Calu3 (cell line): ENCODE measurements around the gene SPRN. TPM values are rescaled to one million over a fixed set of nuclear protein-coding genes. Genes with fewer than 3 reads are reported as not detected.

Source experiments
- BruUV-seq: library from RNA; stranded (reverse); fragments of 400-500 nt; replicated peaks from 2 replicates; lab custom pipeline; 2021; lab: Mats Ljungman, UMichigan
- CTCF ChIA-PET: fragments of 300-600 bp; sonication (Branson Sonifier 250); formaldehyde crosslinking; loops from one replicate; lab custom pipeline; 2022; ENCODE audit warnings: antibody characterized with exemption; lab: Charles Lee
- DNase-seq: peaks from one replicate; pipeline ENCODE4 v3.0.0; 2022
- H3K27ac Mint-ChIP-seq: one replicate; pipeline ENCODE4 v1.8.0; 2022; ENCODE audit warnings: mixed read lengths; ENCODE audit not compliant: unreplicated experiment
- H3K27me3 Mint-ChIP-seq: one replicate; pipeline ENCODE4 v1.8.0; 2022; ENCODE audit warnings: mixed read lengths; ENCODE audit not compliant: unreplicated experiment
- H3K36me3 Mint-ChIP-seq: one replicate; pipeline ENCODE4 v1.8.0; 2022; ENCODE audit warnings: mild to moderate bottlenecking, moderate library complexity, mixed read lengths; ENCODE audit not compliant: insufficient read depth, unreplicated experiment
- H3K4me1 Mint-ChIP-seq: one replicate; pipeline ENCODE4 v1.8.0; 2022; ENCODE audit warnings: mild to moderate bottlenecking, low read depth, mixed read lengths; ENCODE audit not compliant: unreplicated experiment
- H3K4me3 Mint-ChIP-seq: one replicate; pipeline ENCODE4 v1.8.0; 2022; ENCODE audit warnings: mild to moderate bottlenecking, low read depth, moderate library complexity, mixed read lengths; ENCODE audit not compliant: unreplicated experiment
- H3K9me3 Mint-ChIP-seq: one replicate; pipeline ENCODE4 v1.8.0; 2022; ENCODE audit warnings: low read depth, mixed read lengths; ENCODE audit not compliant: unreplicated experiment
- intact Hi-C: fragments of 100-400 bp; cut with micrococcal nuclease; formaldehyde crosslinking; loops from one replicate; pipeline ENCODE4 v1.10.0; 2022; ENCODE audit not compliant: unreplicated experiment
- total RNA-seq: library from RNA; stranded (reverse); gene quantifications from 2 replicates; pipeline ENCODE4 v1.2.3, GENCODE V29; 2022
- TF ChIP-seq, protein P1 (sequence below): fragments of 200-600 bp; IDR thresholded peaks from one replicate; pipeline ENCODE4 v1.8.0; 2022; ENCODE audit warnings: antibody characterized with exemption; ENCODE audit not compliant: unreplicated experiment

The SPRN gene
- total RNA-seq, 1 experiment from 2014 or later: not detected

DNA sequence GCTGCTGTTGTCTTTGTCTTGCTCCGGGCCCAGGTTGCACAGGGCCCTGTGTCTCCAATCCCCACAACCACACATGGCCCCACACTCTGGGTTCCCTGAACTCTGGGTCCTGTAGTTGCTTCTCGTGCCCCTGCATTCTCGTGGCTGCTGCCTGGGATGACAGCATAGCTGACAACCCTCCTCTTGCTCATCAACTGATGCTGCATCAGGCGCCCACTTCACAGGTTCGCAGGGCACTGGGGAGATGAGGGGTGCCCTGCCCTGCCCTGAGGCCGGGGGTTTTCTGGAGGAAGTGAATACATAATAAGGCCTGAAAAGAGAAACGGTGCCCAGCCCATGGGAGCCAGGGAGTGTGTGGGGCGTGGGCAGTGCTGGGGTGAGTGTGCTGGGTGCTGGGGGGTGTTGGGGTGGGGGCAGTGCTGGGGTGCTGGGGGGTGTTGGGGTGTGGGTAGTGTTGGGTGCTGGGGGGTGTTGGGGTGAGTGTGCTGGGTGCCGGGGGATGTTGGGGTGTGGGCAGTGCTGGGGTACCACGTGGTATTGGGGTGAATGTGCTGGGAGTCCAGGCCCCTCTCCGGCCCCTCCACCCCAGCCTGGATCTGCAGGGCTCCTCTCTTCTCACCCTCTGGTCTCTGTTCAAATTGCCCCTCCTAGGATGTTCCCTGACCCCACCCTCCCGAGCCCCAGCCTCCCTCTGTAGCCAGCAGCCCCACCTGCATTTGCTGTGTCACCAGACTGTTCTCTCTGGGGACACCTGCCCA is 32.5 kb downstream of the SPRN start:
- H3K27ac Mint-ChIP-seq: no peak overlapping the region
- TF ChIP-seq, protein P1, sequence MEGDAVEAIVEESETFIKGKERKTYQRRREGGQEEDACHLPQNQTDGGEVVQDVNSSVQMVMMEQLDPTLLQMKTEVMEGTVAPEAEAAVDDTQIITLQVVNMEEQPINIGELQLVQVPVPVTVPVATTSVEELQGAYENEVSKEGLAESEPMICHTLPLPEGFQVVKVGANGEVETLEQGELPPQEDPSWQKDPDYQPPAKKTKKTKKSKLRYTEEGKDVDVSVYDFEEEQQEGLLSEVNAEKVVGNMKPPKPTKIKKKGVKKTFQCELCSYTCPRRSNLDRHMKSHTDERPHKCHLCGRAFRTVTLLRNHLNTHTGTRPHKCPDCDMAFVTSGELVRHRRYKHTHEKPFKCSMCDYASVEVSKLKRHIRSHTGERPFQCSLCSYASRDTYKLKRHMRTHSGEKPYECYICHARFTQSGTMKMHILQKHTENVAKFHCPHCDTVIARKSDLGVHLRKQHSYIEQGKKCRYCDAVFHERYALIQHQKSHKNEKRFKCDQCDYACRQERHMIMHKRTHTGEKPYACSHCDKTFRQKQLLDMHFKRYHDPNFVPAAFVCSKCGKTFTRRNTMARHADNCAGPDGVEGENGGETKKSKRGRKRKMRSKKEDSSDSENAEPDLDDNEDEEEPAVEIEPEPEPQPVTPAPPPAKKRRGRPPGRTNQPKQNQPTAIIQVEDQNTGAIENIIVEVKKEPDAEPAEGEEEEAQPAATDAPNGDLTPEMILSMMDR: no peak
- H3K4me1 Mint-ChIP-seq: peaks cover 12% of the 10 kb centered on the region
- peaks cover 23% of the 10 kb centered on the region for H3K36me3 Mint-ChIP-seq
- no TSS peak for BruUV-seq
- intact Hi-C loops: no loop called here
- no peak for DNase-seq
- no peaks in the 10 kb centered on the region for H3K27me3 Mint-ChIP-seq
- CTCF ChIA-PET: no interaction called here
- no peak overlapping the region for H3K4me3 Mint-ChIP-seq
- no peaks in the 10 kb centered on the region for H3K9me3 Mint-ChIP-seq

DNA sequence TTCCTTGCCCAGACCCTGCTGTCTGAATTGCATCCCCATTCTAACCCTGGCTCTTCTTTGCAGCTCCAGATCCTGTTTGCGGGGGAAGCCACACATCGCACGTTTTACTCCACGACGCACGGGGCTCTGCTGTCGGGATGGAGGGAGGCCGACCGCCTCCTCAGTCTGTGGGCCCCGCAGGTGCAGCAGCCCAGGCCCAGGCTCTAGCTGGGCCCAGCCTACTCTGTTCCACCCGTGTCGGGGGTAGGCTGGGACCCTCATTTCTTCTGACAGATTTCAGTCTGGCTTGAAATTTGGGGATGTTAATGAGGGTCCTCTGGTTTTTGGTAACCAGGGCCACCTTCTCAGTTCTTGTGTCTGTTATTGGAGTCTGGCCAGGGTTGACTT is 33.2 kb downstream of the SPRN start:
- CTCF ChIA-PET: no interaction called here
- DNase-seq: no peak
- no peak overlapping the region for H3K27ac Mint-ChIP-seq
- no peak overlapping the region for H3K4me3 Mint-ChIP-seq
- intact Hi-C loops: no loop called here
- H3K27me3 Mint-ChIP-seq: no peaks in the 10 kb centered on the region
- H3K4me1 Mint-ChIP-seq: peaks cover 12% of the 10 kb centered on the region
- H3K9me3 Mint-ChIP-seq: no peaks in the 10 kb centered on the region
- H3K36me3 Mint-ChIP-seq: peaks cover 23% of the 10 kb centered on the region
- BruUV-seq: no TSS peak
- TF ChIP-seq, protein P1: no peak

GRCh38 chr10:133390597-133391248 is 33.7 kb downstream of the SPRN start:
- no TSS peak for BruUV-seq
- Mint-ChIP-seq H3K36me3 (peaks cover 22% of the 10 kb centered on the region), H3K27ac (no peak overlapping the region), H3K27me3 (no peaks in the 10 kb centered on the region), H3K9me3 (no peaks in the 10 kb centered on the region), H3K4me1 (peaks cover 12% of the 10 kb centered on the region), H3K4me3 (no peak overlapping the region)
- no peak for DNase-seq
- intact Hi-C loops: no loop called here
- TF ChIP-seq, protein P1: no peak
- CTCF ChIA-PET: no interaction called here

DNA sequence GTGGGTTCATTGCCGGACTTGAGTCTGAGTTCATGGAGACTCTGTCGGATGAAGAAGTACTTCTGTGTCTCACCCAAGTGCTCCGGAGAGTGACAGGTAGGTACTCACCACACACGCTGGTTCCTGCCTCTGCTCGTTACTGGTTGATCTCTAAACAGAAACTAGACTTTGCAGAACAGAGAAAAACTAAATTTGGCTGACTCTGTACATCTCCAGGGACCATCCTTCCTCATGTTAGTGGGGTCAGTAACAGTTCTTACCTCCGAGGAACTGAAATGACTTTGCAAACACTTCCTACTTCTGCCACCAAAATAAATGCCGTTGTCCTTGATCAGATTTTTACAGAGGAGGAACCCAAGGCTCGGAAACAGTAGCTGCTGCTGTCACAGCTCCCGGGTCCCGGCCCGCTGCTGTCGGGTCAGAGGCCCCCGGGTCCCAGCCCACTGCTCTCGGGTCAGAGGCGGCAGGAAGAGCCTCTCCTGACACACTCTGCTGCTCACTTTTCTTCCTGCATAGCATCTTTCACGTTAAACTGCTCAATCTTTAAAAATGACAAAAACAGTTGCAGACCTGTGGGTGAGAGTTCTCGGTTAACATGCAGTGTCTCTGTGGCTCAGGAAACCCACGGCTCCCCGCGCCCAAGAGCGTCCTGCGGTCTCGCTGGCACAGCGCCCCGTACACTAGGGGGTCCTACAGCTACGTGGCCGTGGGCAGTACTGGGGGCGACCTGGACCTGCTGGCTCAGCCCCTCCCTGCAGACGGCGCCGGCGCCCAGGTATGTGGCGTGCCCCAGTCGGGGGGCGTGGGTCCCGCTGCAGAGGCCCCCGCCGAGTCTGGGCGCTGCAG is 35.2 kb downstream of the SPRN start:
- H3K27ac Mint-ChIP-seq: no peak overlapping the region
- H3K27me3 Mint-ChIP-seq: no peaks in the 10 kb centered on the region
- TF ChIP-seq, protein P1: no peak
- H3K9me3 Mint-ChIP-seq: no peaks in the 10 kb centered on the region
- peaks cover 8% of the 10 kb centered on the region for H3K36me3 Mint-ChIP-seq
- no TSS peak for BruUV-seq
- DNase-seq: no peak
- no peak overlapping the region for H3K4me3 Mint-ChIP-seq
- intact Hi-C loops: no loop called here
- H3K4me1 Mint-ChIP-seq: peaks cover 12% of the 10 kb centered on the region
- CTCF ChIA-PET: no interaction called here
